NCI-H1417 treated with DMSO at 0.1 percent for 48 hours (cell line): ENCODE data around the gene BABAM2.
"Not testable (repeated sequence)": the region's sequence is repeated elsewhere in the genome, so short reads cannot be mapped to it uniquely, and the experiment has no call there.

Source experiments
- DNase-seq: peaks from one replicate; lab custom pipeline; 2025; lab: John Stamatoyannopoulos, UW

BABAM2 gene

DNA sequence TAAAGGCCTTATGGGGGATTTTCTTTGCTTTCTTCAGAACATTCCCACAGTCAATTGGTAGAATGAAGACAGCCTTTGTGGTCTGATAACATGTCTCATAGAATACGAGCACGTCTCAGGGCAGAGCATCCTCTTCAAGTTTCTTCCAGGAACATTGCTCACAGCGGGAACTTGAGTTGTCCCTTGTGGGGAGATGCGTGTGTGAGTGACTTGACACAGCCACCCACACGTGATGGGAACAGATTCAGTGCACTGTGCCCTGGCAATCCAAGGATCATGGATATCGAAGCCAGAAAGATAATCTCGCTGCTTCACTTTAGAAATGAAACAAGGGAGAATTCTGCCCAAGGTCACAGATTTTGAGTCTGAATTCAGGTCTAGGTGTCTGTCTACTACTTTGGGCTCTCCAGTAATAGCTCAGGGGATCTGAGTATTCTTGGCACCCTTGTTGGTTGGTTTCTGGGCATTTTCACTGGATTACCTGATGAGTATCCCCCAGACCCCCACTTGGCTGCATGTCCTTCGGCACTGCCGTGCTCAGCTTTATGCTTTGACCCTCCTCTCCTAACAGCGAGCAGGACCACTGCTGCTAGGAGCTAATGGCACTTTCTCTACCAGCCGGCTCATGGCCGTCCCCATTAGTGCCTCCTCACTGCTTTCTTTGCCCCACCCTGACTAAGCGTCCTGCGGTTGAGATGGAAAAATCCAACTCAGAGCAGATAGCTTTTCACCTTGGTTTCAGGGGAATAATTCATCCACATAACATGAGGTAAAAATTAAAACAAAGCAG is 426.2 kb downstream of the BABAM2 start:
- DNase-seq: no peak

GRCh38 chr2:28317390-28317789 is 426.9 kb downstream of the BABAM2 start:
- DNase-seq: no peak

GRCh38 chr2:28318023-28318422 is 427.5 kb downstream of the BABAM2 start:
- no peak for DNase-seq

DNA sequence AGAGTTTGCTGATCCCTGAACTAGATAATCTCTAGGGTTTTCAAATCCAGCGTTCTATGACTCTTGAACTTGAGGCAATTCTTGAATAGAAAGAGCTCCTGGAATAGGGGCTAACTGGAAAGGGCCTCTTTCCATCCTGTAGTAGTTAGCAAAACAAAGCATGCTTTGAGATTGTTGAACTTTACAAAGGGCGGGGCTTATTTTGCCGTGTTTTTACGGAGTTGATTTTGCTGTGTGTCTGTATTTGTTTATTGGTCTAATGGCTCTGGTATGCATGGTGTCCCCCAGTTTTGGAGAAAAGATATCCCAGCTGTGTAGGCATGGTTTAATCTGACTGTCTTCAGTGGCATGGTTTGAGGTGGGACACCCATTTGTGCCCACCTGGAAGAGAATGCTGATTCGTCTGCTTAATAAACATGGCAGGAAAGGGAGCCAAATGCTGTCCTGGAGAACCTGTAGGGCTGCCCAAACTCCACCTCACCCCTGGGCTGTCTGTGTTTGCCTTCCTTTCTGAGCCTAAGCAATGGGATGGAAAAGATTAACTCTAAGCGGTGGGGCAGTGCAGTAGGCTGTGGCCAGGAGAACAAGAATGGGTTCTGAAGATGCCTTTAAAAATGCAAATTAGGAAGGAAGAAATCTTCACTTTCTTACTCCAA is 428.1 kb downstream of the BABAM2 start:
- DNase-seq: no peak

- no peak for DNase-seq
Observed at GRCh38 chr2:28319118-28320008, 428.8 kb downstream of the BABAM2 start.

- DNase-seq: no peak
Observed at GRCh38 chr2:28320009-28320365, 429.5 kb downstream of the BABAM2 start.

GRCh38 chr2:28320371-28320770 is 429.8 kb downstream of the BABAM2 start:
- no peak for DNase-seq

- no peak for DNase-seq
Observed at GRCh38 chr2:28321426-28321825, 430.9 kb downstream of the BABAM2 start.

DNA sequence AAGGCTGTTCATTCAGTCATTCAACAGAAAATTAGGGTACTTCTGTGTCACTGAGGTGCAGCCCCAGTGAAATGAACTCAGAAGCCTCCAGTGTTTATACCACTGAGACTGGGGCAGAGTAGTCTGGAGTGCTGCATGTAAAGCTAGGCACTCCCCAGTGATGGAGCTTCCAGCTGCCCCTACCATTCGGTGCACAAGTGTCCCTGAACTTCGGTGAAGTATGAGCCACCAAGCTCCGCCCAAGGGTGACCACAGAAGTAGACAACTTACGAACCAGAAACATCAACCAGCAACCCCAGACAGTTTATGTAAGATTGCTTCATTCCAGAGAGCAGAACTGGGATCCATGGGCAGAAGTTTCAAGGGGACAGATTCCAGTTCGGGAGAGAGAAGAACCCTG is 431.5 kb downstream of the BABAM2 start:
- DNase-seq: no peak

DNA sequence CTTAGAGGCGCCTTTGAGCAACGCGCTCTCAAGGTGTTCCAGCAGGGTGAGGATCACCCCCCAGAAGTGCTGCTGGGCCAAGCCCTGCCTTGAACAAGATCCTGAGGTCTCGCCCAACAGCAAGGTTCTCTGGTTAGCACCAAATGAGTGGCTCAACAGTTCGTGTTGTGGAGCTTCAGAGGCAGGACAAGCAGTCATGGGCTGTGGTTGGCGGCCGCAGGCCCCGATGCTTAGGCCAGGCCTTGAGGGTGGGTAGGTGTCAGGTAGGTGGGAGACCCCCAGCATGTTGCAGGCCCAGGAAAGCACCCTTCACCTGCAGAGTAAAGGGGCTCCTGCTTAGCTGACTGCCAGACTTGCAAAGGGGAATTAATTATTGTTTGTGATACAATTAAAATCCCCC is 431.9 kb downstream of the BABAM2 start:
- no peak for DNase-seq

DNA sequence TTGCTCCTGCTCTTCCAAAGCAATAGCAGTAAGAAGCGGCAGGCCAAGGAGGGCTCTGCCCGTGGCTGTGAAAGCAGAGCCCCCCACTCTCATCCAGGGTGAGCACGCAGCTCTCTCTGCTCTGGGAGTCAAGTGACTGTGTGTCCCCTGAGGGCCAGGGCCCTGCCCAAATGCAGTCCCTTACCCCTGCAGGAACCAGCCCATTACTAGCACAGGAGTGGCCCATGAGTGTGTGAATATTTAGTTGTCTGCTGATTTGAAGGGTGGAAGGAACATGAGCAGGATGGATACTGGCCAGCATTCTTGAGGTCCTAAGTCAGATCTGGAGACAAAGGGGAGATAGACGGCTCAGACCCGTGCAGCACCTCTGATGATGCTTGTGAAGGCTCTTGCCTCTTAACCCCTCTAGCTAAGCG is 432.5 kb downstream of the BABAM2 start:
- DNase-seq: no peak

- DNase-seq: no peak
Observed at GRCh38 chr2:28325173-28325566, 434.6 kb downstream of the BABAM2 start.

DNA sequence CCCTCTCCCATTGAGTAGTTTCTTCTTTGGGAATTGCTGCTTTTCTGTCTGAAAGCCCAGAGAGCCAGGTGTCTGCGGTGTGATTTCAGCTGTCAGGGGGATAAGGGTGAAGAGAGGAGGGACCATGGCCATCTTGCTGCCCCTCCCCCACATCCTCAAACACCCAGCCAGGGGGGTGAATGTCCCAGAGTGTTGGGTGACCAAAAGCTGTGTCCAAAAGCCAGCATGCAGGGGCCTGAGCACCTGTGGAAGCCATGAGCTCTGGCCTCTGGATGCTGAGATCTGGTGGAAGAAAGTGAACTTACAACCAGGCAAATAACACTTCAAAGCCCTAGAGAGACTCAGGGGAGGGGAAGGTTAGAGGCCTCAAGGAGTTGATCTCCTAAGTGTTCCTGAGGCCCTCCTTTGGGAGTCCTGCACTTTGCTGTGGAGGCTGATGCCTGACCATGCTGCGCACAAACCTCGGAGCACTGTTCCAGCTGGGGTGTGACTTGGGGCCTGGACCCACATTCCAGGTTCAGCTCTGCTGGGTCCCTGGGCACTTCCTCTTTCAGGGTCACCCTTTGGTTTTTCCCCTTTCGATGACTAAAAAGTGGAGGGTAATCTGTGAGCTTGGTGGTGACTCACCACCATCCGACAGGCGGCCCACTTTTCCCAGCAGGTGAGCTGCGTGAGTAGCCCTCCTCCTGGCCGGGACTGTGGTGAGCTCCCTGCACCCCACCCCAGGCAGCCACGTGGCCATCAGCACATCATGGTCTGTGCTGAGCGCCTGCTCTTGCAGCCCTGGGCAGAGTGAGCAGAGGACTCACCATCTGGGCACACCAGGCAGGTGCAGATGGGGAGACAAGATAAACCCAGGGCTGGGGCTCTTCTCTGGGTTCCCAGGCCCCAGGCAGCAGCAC is 435.3 kb downstream of the BABAM2 start:
- no peak for DNase-seq

GRCh38 chr2:28326469-28326805 is 435.9 kb downstream of the BABAM2 start:
- no peak for DNase-seq

- no peak for DNase-seq
Observed at GRCh38 chr2:28326881-28327505, 436.5 kb downstream of the BABAM2 start.

DNA sequence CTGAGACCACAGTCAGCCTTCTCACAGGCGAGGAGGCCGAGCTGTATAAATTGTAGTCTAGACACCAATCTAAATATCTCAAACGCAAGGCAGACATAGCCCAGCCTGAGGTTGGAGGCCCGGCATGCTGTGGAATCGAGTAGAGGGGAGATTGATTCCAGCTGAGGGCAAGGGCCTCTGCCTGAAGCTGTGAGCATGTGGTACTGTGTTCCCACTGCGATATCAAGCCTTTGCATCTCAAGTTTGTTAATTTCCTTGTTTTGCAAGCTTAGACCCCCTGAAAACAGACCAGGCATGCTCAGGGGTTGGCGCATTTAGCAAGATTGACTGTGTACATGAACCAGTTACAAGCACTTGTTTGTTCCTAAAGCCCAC is 437.0 kb downstream of the BABAM2 start:
- DNase-seq: no peak

DNA sequence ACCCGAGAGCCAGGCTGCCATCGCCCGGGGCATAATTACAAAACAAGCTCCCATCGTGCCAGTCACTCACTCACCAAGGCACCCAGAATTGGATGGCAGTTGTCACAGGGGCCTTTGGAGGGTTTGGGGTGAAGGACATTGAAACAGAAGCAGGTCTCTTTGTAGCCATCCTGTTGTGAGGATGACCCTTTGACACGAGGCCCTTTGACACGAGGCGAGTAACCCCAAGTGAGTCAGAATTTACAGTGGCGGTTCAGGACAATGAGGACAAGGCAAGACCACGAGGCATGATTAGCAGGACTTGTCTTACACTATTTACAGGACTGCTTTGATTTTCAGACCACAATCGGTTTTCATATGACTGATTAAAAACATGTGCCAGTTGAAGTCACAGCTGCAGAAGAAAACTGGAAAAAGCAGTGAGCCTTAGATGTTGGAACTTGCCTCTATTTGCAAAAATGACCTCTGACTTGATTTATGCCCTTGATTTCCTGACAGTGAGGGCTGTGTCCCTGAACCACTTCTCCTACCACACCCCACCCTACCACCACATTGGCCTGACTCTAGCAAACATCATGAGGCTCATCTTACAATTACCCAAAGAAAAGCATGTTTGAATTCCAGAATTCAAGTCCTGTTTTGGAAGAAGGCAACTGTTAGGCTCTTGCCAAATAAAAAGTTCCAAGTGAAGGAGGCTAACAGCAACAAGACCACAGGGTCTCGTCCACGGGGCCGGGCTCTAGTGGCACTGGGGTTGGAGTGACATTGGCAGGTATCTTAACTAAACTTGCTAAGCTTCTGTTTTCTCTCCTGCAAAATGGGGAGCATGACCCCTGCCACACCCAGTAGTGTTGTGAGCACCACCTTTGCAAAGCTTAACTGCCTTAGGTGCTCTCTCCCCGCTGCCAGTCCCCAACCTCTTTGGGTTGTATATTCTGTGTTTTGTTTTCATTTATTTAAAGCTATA is 437.7 kb downstream of the BABAM2 start:
- DNase-seq: no peak

DNA sequence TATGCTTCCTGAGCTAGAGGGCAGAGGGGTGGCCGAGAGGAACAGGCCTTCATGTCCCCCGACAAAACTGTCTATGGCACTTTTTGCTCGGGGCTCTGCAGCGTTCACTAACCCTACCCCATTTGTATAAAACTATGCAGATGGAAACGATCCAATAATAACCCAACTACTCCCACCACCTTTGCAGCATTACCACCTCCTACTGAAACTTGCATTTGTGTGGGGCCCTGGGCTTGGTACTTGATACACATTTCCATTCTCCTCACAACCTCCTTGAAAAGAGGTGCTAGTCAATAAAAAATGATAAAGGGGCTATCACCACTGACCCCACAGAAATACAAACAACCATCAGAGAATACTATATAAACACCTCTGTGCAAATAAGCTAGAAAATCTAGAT is 438.7 kb downstream of the BABAM2 start:
- no peak for DNase-seq

GRCh38 chr2:28330722-28331121 is 440.2 kb downstream of the BABAM2 start:
- DNase-seq: not testable (repeated sequence)

DNA sequence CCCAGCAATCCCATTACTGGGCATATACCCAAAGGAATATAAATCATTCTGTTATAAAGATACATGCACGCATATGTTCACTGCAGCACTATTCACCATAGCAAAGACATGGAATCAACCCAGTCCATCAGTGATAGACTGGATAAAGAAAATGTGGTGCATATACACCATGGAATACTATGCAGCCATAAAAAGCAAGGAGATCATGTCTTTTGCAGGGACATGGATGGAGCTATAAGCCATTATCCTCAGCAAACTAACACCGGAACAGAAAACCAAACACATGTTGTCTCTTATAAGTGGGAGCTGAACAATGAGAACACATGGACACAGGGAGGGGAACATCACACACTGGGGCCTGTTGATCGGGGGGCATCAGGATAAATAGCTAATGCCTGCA is 441.3 kb downstream of the BABAM2 start:
- DNase-seq: not testable (repeated sequence)
